ENCODE data around the gene ARL2BP.
A peak's percentile ranks its signal among the peaks of the same experiment; 100 is the strongest.
"Not testable (repeated sequence)": the region's sequence is repeated elsewhere in the genome, so short reads cannot be mapped to it uniquely, and the experiment has no call there.

ARL2BP gene

DNA sequence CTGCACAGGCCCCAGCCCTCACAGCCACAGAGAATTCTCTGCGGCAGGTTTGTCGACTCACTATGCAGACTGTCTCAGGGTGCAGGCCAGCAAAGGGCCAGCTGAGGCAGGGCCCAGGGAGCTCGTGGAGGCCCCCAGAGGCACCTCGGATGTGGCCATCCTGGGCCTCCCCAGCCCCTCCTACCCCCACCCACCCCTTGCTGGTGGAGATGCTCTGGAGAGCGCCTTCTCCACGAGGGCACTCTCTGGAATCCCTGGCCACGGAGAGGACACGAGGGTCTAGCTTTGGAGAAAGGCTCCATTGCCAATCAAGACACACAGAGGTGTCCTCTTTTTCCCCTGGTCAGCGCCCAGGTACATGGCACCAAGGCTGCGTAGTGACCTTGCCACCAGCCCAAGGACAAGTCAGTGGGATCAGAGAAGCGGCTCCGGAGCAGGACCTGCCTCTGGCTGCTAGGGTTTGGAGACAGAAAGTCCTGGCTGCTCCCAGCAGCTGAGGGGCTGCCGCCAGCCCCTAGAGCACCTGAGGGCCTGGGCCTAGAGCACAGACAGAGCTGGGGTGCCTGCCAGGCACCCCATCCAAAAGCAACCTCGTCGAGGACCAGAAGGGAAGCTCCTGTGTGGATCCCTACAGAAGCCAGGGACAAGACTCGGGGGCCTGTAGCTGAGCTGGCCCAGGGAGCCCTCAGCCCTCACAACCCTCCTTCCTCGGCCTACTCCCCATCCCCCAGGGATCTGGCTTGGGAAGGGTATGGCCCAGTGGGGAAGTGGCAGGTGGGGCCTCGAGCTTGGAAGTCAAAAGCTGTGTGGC is 18.7 kb downstream of the ARL2BP start:
- DNase-seq = no peak

- DNase-seq = no peak
Measured at GRCh38 chr16:57264381-57264780, 19.3 kb downstream of the ARL2BP start.

GRCh38 chr16:57264950-57265371 is 19.9 kb downstream of the ARL2BP start:
- DNase-seq = peak; percentile 70

GRCh38 chr16:57265850-57266530 is 20.9 kb downstream of the ARL2BP start:
- peak; percentile 51 for DNase-seq

DNA sequence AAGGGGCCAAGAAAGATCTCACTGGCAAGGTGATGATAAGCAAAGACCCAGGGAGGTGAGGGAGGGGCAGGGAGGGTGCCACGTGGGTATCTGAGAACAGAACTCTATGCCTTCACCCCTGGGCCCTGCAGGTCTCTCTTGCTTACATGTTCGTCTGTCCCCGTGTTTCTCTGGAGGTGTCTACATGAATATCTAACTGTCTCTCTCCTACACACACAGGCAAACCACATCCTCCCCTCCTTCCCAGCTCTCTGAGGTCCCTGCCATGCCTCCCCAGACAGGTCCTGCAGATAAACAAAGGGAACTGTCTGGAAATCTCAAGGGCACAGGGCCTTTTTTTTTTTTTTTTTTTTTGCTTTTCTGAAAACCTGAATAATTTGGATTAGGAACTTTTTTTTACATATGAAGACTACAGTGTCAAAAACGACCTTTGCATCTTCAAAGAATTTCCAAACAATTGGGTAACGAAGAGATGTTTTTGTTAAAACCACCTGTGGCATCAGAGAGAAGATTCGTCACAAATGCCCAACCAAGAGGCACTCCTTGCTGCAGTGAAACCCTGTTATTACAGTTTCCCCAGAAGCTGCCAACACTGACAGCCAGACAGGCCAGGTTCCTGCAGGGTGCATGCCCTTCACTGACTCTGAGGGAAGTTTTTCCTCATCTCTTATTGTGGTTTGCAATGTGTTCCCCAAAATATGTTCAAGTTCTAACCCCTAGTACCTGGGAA is 21.6 kb downstream of the ARL2BP start:
- DNase-seq = no peak

- DNase-seq = not testable (repeated sequence)
Measured at GRCh38 chr16:57267343-57267742, 22.3 kb downstream of the ARL2BP start.

DNA sequence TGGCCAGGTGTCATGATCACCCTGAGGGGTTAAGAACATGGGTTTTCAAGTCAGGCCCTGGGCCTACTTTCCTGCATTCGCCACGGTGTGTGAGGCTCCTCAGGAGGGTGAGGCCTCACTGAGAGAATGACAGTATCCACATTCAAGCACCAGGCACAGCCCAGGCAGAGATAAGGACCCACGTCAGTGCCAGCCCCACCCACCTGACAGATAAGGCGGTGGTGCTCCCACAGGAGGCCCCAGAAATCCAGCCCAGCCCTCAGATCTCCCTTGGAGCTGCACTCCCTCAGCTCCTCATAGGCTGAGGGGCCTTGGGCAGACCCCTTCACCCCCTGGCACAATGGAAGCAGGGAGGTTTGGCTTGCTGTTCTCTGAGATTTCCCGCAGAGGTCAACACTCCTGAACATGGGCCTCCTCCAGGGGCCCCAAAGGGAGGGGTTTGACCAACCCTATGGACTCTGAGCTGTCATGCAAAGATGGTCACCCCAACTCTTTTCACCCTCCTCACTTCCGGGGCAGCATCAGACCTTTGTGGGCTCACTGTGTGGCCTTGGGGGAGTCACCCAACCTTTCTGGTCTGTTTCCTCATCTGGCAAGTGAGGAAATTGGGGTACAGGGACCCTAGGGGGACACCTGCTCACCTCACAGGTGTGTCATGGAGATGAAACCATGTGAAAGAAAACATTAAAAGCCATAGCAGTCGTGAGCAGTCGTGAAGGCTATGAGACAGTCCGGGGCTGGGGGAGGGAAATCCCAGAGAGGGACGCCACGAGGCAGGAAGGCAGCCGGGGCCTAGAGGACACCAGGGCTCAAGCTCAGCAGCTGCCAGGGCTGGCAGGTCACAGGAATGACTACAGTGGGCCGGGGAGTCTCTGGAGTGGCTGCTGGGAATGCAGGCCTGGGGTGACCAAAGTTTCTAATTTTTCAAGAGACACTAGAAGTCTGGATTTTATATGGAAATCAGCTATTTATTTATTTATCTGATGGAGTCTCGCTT is 24.0 kb downstream of the ARL2BP start:
- no peak for DNase-seq

DNA sequence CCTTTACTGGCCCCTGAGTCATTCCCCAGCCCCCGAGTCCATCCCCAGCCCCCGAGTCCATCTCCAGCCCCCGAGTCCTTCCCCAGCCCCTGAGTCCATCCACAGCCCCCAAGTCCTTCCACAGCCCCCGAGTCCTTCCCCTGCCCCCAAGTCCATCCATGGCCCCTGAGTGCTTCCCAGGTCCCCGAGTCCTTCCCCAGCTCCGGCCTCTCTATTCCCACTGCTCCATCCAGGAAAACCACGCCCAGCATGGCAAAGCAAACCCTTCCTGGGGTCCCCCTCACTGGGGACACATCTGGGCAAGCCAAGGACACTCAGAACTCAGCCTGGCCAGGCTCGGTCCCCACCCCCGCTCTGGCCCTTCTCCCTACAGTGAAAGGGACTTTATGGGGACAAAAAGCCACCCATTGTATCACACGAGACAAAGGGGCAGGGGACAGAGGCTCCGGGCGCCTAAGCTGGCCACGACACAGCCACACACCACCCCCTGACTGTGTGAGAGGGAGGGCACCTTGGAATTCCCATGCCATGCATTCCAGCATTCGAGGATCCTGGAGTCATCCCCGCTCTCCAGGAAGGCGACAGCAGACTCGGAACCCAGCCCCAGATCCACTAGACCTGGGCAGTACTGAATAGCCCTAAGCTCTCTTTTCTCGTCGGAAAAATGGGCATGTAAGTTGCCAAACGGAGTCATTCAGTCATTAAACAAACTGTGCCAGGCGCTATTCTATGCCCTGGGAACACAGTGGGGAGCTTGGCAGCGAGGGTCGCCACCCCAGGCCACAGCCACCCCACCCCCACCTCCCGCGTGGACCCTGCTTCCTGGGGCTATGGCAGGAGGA is 25.4 kb downstream of the ARL2BP start:
- no peak for DNase-seq

GRCh38 chr16:57271063-57271345 is 25.9 kb downstream of the ARL2BP start:
- DNase-seq = no peak

- no peak for DNase-seq
Measured at GRCh38 chr16:57271867-57272495, 26.9 kb downstream of the ARL2BP start.

DNA sequence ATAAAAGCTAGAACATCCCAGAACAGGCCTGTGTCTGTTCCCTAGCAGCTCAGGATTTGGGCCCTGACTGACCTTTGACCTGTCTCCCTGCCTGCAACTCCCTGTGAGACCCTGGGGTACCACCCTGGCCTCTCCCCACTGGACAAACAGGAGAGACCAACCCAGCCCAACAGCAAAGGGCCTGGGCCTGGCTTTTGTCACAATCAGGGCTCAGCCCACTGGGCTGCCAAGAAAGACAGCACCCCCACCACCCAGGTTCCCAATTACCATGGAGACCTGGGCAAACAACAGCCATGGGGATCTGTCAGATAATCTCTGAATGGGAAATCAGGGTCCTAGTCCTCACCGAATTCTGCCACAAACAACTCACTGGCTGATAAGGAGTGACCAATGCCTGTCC is 28.3 kb downstream of the ARL2BP start:
- DNase-seq = no peak

GRCh38 chr16:57273826-57274225 is 28.8 kb downstream of the ARL2BP start:
- no peak for DNase-seq

GRCh38 chr16:57275946-57276345 is 30.9 kb downstream of the ARL2BP start:
- DNase-seq = not testable (repeated sequence)

DNA sequence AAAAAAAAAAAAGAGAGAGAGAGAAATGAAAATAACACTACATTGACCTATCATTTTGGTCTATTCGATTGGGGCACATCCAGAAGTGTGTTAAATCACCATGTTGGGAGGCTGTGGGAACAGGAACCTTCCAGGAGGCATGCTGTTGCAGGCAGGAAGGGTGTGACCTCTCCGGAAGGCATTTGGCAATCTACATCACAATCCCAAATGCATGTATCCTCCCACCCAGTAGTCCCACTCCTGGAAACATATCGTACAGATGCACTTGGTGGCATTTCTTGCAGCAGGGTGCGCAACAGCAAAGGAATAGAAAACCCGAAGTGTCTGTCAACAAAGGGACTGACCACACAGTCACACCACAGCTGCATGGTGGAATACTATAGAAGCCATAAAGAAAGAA is 31.5 kb downstream of the ARL2BP start:
- DNase-seq = no peak

- DNase-seq = no peak
Measured at GRCh38 chr16:57277586-57277985, 32.5 kb downstream of the ARL2BP start.

DNA sequence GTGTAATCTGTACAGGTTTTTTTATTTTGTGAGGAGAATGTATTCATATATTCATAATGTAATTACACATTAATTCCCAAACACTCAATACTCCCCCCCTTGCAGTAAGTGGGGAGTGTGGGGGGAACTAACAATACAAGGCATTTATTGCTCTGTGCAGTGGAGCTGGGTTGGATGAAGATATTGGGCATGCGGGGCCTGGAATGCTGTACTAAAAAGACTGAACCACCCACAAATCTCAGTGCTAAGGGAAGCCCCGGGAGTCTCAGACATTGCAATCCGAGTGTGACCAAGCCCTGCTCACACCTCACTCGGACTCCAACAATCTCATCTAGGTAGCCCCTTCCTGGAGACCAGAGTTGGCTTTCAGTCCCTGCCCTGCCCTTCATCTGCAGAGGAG is 33.4 kb downstream of the ARL2BP start:
- DNase-seq = no peak

DNA sequence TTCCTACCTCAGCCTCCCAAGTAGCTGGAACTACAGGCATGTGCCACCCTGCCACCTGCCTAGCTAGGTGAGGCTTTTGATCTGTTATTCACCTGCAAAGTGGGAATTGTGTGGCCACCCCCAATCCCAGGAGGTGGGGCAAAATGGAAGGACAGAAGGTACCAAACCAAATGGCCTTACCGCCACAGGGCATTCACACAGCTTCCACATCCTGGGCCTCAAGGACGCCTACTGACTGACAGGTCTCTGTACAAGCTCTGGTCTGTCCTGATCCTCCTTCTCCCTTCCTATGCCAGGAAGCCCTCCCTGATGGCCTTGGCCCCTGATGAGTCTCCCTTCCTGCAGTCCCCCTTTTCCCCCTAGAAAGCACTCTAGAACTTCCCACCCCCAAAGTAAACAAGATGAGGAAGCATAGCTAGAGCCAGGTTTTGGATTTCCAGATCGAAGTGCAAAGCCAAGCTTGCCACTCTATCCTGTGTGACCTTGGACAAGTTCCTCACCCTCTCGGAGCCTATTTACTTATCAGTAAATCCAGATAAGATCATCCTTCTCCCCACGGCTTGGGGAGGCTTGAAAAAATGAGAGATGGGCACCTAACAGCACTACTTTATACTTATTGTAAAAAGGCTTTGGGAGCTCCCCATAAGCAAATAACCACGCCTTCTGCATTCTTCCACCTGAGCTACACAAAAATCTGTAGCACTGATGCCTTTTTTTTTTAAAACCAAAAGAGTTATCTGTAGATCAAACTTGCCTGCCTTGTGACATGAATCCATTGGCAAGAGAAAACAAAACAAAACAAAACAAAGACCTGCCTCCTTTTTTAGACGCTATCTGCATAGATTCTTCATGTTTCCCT is 35.0 kb downstream of the ARL2BP start:
- no peak for DNase-seq

- DNase-seq = no peak
Measured at GRCh38 chr16:57281791-57282190, 36.7 kb downstream of the ARL2BP start.

DNA sequence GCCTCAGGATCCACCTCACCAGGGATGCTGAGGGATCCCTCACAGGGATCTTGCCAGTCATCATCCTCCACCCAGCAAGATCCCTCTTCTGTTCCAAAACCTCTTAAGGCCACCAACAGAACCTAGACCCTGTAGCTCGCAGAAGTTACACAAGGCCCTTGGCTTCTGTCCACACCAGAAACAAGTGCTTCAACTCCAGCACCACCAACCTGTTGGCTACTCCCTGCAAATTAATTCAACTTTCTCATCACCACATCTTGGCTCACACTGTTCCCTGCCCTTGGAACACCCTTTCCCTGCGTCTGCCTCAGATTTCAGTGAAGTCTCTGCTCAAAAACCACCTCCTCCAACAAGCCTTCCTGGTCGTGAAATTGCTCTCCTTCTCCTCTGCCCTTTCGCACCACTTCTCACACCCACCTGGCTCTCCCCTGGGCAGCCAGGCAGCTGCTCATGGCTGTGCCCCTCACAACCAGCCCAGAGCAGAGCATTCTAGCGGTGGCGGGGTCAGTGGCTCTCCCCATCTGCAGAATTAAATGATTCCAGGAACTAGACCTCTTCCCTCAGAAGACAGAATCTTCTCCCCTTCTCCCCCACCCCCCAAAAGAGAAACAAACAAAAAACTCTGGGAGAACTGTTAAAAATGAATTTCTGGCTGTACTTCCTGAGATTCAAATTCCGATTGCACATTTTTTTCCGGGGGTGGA is 37.6 kb downstream of the ARL2BP start:
- DNase-seq = no peak

Measured in NCI-H510A treated with DMSO at 0.1 percent for 48 hours (cell line).